WTC11 (cell line): ENCODE measurements around the gene MMP11.

Source experiments
- ATF3 ChIP-seq: sonication (generic); formaldehyde crosslinking; conservative IDR thresholded peaks from 2 replicates; pipeline ENCODE4 v1.8.1; 2022; ENCODE audit warnings: mild to moderate bottlenecking, missing genetic modification reagents
- KAT7 ChIP-seq: sonication (generic); formaldehyde crosslinking; IDR thresholded peaks from 2 replicates; pipeline ENCODE4 v1.8.1; 2023; ENCODE audit warnings: missing genetic modification reagents, mild to moderate bottlenecking, borderline replicate concordance
- NR2C2 ChIP-seq: sonication (generic); formaldehyde crosslinking; IDR thresholded peaks from 2 replicates; pipeline ENCODE4 v1.8.0; 2022; ENCODE audit warnings: mild to moderate bottlenecking, missing genetic modification reagents
- SP1 ChIP-seq: sonication (generic); formaldehyde crosslinking; conservative IDR thresholded peaks from 2 replicates; pipeline ENCODE4 v1.8.1; 2022; ENCODE audit warnings: missing genetic modification reagents
- TEAD4 ChIP-seq: sonication (generic); formaldehyde crosslinking; IDR thresholded peaks from 2 replicates; pipeline ENCODE4 v1.8.0; 2022; ENCODE audit warnings: mild to moderate bottlenecking, missing genetic modification reagents
- TP53 ChIP-seq: sonication (generic); formaldehyde crosslinking; IDR thresholded peaks from 2 replicates; pipeline ENCODE4 v1.8.1; 2023; ENCODE audit warnings: mild to moderate bottlenecking, missing genetic modification reagents
- ZMAT4 ChIP-seq: fragments of 250-450 bp; sonication (Bioruptor Pico); IDR thresholded peaks from 2 replicates; pipeline ENCODE4 v1.9.0; 2021; ENCODE audit warnings: mild to moderate bottlenecking
- ZNF423 ChIP-seq: fragments of 250-450 bp; sonication (Bioruptor Pico); IDR thresholded peaks from 2 replicates; pipeline ENCODE4 v2.1.2; 2022; ENCODE audit warnings: mild to moderate bottlenecking, moderate library complexity
- ZNF512 ChIP-seq: sonication (generic); formaldehyde crosslinking; IDR thresholded peaks from 2 replicates; pipeline ENCODE4 v1.8.1; 2022; ENCODE audit warnings: missing genetic modification reagents, borderline replicate concordance
- TF ChIP-seq, protein P1 (sequence below): sonication (generic); formaldehyde crosslinking; IDR thresholded peaks from 2 replicates; pipeline ENCODE4 v1.8.1; 2023; ENCODE audit warnings: mild to moderate bottlenecking, missing genetic modification reagents, moderate library complexity
- TF ChIP-seq, protein P2 (sequence below): fragments of 200-600 bp; IDR thresholded peaks from 2 replicates; pipeline ENCODE4 v1.8.0; 2022; ENCODE audit warnings: antibody characterized with exemption

GRCh38 chr22:23767303-23767672 is 5.4 kb upstream of the MMP11 start:
- TF ChIP-seq TEAD4 (no peak), ZMAT4 (CRISPR knock-in tag) (no peak), ZNF512 (CRISPR knock-in tag) (no peak), ATF3 (CRISPR knock-in tag) (no peak), TP53 (no peak), ZNF423 (CRISPR knock-in tag) (no peak), KAT7 (CRISPR knock-in tag) (no peak), NR2C2 (no peak), SP1 (CRISPR knock-in tag) (no peak)
- TF ChIP-seq, protein P1, sequence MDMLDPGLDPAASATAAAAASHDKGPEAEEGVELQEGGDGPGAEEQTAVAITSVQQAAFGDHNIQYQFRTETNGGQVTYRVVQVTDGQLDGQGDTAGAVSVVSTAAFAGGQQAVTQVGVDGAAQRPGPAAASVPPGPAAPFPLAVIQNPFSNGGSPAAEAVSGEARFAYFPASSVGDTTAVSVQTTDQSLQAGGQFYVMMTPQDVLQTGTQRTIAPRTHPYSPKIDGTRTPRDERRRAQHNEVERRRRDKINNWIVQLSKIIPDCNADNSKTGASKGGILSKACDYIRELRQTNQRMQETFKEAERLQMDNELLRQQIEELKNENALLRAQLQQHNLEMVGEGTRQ (CRISPR knock-in tag): no peak
- TF ChIP-seq, protein P2, sequence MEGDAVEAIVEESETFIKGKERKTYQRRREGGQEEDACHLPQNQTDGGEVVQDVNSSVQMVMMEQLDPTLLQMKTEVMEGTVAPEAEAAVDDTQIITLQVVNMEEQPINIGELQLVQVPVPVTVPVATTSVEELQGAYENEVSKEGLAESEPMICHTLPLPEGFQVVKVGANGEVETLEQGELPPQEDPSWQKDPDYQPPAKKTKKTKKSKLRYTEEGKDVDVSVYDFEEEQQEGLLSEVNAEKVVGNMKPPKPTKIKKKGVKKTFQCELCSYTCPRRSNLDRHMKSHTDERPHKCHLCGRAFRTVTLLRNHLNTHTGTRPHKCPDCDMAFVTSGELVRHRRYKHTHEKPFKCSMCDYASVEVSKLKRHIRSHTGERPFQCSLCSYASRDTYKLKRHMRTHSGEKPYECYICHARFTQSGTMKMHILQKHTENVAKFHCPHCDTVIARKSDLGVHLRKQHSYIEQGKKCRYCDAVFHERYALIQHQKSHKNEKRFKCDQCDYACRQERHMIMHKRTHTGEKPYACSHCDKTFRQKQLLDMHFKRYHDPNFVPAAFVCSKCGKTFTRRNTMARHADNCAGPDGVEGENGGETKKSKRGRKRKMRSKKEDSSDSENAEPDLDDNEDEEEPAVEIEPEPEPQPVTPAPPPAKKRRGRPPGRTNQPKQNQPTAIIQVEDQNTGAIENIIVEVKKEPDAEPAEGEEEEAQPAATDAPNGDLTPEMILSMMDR: no peak
